HG02938 (cell line): ENCODE results near the gene PSEN1.

Experiments
- ATAC-seq: cut with Tn5 transposase; IDR thresholded peaks from one replicate; pipeline ENCODE4 v1.9.1; 2021; ENCODE audit warnings: mild to moderate bottlenecking, moderate library complexity; ENCODE audit not compliant: unreplicated experiment

The PSEN1 gene

DNA sequence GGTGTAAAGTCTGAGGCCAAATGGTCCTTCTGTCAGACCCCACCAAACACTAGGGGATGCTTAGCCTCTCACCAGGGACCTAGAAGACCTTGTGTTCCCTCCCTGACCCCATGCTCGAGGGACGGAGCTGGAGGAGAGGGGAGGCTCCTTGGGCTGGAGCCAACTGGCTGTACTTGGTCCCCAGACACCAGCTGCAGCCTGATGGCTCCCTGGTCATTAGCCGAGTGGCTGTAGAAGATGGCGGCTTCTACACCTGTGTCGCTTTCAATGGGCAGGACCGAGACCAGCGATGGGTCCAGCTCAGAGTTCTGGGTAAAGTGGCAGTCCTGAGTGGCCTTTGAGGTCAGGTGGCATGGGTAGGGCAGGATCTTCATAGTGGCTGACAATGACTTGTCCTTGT is 130.0 kb downstream of the PSEN1 start:
- no peak for ATAC-seq

DNA sequence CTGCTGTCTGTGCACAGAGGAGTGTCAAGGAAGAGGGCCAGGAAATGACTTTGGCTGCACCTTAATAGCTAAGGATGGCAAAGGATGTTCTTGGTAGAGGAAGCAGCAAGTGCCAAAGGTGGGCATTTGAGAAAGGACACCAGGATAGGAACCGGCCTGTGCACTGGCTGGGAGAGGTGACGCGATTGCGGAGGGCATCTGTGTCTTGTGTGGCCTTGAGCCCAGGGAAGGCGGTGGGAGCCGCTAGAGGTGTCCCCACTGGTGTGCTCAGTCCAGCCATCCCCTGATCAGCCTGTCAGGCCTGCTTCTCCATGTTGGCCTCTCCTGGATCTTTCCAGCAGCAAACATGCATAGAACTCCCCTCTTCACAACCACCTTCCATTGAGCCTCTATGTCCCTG is 131.2 kb downstream of the PSEN1 start:
- no peak for ATAC-seq

DNA sequence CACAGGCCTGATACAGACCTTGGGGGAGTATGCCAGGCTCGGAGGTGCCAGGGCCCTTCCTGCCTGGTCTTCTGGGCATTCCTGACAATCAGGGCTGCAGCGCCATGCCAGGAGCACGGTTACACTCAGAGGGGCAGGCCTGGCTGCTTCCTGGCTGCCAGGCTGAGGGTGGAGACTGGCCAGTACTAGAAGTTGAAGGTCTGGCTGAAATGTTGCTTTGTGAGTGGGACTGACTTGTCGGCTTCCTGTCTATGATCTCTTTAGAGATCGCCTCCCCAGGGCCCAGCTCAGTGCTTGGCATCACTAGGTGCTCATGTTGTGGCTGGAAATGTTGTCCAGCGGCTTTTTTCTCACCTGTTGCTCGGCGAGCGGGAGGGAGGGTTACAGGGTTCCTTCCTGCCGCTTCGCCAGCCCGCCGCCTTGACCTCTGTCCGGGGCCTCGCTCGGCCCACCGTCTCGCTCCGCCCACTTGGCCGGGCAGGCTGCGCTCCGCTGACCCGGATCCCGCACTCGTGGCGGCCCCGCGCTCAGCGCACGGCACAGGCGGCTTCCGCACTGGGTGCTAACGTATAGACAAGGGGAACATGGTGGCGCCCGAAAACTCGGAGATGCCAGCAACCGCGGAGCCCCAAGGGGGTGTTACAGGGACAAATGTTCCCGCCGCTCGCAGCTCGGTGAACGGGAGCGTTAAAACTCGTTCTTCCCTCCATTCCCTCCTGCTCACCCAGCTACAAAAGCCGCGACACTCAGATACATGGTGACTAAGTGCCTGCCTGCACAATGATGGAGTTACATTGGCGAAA is 133.6 kb downstream of the PSEN1 start:
- peak; percentile 45 for ATAC-seq

DNA sequence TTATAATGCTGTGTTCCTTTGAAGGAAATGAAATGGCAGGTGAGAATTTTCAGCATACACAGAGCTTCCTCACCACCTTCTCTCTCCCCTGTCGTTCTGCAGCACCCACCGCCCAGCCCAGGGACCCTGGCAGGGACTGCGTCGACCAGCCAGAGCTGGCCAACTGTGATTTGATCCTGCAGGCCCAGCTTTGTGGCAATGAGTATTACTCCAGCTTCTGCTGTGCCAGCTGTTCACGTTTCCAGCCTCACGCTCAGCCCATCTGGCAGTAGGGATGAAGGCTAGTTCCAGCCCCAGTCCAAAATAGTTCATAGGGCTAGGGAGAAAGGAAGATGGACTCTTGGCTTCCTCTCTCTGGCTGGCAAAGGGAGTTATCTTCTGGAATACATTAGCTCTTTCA is 136.1 kb downstream of the PSEN1 start:
- no peak for ATAC-seq
